HG03139 (cell line): ENCODE data around the gene NUSAP1.
"Not testable (repeated sequence)": the region's sequence is repeated elsewhere in the genome, so short reads cannot be mapped to it uniquely, and the experiment has no call there.

Experiments used
- ATAC-seq: cut with Tn5 transposase; IDR thresholded peaks from one replicate; pipeline ENCODE4 v1.9.1; 2021; ENCODE audit not compliant: unreplicated experiment

NUSAP1 gene

DNA sequence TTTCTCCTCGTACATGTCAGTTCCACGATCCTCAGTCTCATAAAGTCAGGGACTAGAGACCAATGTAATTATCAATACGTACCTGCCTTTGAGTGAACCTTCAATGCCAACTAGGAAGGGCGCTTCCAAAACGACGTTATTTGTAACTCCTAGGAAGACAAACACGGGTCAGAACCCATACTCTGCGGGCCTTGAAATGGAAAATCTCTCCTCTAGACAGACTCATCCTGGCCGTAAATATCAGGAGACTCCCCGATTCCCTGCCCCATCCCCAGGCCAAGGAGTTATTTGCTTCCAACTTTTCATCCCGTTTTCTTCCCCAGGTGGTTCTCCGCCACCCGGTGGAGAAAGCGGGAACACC lies 868 bp upstream of the NUSAP1 start:
- ATAC-seq: no peak

DNA sequence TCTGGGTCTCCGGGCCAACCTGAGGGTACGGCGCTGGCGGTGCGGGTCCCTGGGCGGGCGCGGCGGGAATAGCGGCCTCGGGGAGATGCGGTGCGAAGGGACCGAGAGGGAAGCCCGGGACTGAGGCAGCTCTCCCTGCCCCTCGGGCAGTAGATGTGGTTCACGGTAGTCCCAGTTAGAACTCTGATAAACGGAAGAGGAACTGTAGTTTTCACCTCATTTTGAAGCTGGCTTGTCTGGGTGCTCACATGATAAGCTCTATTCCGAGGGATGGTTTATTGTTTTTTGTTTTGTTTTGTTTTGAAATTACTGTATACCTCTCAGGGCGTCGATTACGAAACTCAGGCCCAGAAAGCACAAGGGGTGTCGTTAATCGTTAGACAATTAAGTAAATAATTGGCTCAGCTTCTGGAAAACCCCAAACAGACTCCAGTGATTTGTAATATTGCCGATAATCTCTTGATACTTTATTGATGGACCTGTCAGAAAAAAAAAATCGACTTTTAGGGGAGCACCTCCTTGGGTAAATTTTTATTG lies 413 bp downstream of the NUSAP1 start:
- peak; percentile 26 for ATAC-seq

- ATAC-seq: no peak
Measured at GRCh38 chr15:41334293-41335120, 1.8 kb downstream of the NUSAP1 start.

DNA sequence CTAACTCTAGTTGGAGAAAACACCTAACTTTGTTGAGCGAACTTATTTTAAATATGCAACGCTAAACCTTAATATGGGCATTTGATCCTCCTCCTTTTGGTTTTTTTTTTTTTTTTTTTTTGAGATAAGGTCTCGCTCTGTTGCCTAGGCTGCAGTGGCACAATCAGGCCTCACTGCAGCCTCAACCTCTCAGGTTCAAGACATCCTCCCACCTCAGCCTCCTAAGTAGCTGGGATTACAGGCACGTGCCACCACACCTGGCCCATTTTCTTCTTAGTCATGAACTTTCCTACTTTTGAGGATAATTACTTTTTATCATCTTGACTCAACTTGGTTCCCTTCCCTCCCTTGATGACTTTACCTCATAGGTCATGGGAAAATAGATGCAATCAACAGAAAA lies 3.9 kb downstream of the NUSAP1 start:
- ATAC-seq: no peak

DNA sequence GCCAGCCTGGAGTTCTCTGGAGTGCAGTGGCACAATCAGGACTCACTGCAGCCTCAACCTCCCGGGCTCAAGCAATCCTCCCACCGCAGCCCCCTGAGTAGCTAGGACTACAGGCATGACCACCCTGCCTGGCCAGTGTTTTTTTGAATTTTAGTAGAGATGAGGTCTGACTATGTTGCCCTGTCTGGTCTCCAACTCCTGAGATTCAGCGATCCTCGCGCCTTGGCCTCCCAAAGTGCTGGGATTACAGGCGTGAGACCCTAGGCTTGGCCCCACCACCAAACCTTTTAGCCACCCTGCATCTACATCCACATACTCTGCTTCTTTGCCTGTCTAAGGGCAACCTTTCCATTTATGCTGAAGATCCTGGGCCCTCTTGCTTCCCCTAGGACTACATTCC lies 4.4 kb downstream of the NUSAP1 start:
- ATAC-seq: no peak

GRCh38 chr15:41337631-41338522 lies 5.2 kb downstream of the NUSAP1 start:
- ATAC-seq: no peak

- no peak for ATAC-seq
Measured at GRCh38 chr15:41340189-41340695, 7.6 kb downstream of the NUSAP1 start.

DNA sequence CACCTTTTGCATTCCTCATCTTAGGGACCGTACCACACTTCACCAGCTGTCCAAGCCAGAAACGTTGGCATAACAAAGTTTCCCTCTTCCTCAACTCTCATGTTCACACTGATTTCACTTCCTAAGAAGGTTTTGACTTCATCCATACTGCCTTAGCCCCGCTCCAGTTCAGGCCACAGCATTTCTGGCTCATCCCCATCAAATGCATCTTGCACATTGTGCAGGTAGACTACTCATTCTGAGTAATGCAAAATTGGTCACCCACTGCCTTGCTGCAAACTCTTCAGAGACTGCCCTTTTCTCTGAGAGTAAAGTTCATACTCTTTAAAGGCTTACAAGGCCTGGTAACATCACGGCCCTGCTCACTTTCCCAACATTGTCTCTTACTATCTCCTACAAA lies 8.8 kb downstream of the NUSAP1 start:
- no peak for ATAC-seq

- ATAC-seq: no peak
Measured at GRCh38 chr15:41347236-41347635, 14.6 kb downstream of the NUSAP1 start.

DNA sequence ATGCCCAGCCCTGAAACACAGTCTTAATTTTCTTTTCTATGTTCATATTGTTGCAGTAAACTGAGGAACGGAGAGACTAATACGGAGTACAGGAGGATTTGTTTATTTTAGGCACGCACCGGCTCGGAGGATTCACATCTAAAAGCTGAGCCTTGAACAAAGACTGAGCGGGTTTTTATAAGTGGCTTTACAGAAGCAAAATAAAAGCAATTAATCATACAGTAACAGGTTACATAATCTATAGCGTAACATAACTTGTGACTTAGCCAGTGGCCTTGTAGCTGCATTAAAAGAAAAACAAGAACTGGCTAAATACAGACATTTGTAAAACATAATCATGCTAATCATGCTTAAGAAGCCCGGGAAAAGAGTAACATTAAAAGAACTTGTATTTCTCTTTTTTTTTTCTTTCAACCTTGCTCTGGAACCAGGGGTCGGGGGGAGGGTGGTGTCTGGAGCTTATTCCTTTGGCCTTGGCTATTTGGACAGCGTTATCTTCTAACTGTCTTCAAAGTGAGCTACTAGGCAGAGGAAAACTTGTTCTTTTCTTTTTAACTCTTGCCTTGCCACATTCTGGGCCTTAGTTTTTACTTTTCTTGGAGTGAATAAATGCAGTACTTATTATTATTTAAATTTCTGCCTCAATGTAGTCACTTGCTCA lies 17.5 kb downstream of the NUSAP1 start:
- ATAC-seq: no peak

DNA sequence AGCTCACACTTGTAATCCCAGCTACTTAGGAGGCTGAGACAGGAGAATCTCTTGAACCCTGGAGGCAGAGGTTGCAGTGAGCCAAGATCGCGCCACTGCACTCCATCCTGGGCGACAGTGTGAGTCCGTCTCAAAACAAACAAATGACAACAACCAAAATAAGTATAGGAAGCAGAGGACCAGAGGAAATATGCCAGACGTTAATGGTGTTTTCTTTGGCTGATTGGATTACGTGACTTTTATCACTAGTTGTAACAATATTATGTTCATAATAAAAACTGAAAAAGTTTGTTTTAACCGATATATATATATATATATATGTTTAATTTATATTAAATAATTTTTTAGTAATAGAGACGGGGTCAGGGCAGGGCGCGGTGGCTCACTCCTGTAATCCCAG lies 21.7 kb downstream of the NUSAP1 start:
- no peak for ATAC-seq

DNA sequence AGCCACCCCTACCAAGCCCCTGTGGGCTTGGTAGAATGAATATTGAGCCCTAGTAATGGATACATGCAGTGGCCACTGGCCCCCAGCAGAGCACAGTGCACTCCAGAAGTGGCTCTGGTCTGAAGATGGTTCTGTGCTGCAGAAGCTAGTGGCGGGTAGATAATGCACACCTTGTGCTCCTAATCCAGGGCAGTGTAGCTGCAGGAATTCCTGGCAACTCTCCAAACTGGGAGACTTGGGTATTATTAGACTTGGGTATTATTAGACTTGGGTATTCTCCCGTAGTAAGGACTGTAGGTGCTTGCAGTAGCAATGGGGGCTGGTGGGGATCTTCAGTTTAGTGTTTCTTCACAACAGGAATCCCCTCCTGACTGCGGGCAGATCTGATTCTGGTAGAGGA lies 34.7 kb downstream of the NUSAP1 start:
- ATAC-seq: no peak

- no peak for ATAC-seq
Measured at GRCh38 chr15:41377978-41378377, 45.3 kb downstream of the NUSAP1 start.

- ATAC-seq: not testable (repeated sequence)
Measured at GRCh38 chr15:41383974-41384749, 51.5 kb downstream of the NUSAP1 start.

DNA sequence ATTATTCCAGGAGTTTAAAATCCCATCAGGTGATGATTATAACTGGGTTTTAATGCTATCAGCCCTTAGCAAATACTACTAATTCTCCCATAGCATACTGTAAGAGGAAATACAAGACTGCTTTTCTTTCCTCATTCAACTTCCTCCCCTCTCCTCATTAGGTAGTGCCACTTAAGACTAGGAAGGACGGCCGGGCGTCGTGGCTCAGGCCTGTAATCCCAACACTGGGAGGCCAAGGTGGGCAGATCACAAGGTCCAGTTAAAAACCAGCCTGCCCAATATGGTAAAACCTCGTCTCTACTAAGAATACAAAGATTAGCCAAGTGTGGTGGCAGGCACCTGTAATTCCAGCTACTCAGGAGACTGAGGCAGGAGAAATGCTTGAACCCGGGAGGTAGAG lies 55.0 kb downstream of the NUSAP1 start:
- no peak for ATAC-seq

GRCh38 chr15:41392659-41393058 lies 60.0 kb downstream of the NUSAP1 start:
- no peak for ATAC-seq

- no peak for ATAC-seq
Measured at GRCh38 chr15:41394924-41395323, 62.2 kb downstream of the NUSAP1 start.

- ATAC-seq: no peak
Measured at GRCh38 chr15:41396111-41396510, 63.4 kb downstream of the NUSAP1 start.

- no peak for ATAC-seq
Measured at GRCh38 chr15:41401904-41402267, 69.2 kb downstream of the NUSAP1 start.

GRCh38 chr15:41407341-41407740 lies 74.7 kb downstream of the NUSAP1 start:
- no peak for ATAC-seq
